Epithelial cell of proximal tubule (primary cell): ENCODE measurements around the gene DMBX1. TPM values are rescaled to one million over a fixed set of nuclear protein-coding genes. Genes with fewer than 3 reads are reported as not detected.

Experiments used
- DNase-seq: peaks from one replicate; pipeline ENCODE4 v3.0.0-alpha.2; 2011; ENCODE audit warnings: low read depth
- H3K4me3 ChIP-seq: 2 replicates; pipeline ENCODE4 v1.5.1; 2011; ENCODE audit warnings: low read depth, mild to moderate bottlenecking, low read length
- CTCF ChIP-seq: conservative IDR thresholded peaks from 2 replicates; pipeline ENCODE4 v1.5.1; 2012; ENCODE audit warnings: low read depth, mild to moderate bottlenecking, low read length
- total RNA-seq: library from RNA; depleted of rRNA; stranded (reverse); fragments of >200 nt; gene quantifications from 2 replicates; pipeline ENCODE4 v1.2.3, GENCODE V29; 2015

Gene DMBX1
- total RNA-seq, 1 donor from 2014 or later, result not detected

- no peak for TF ChIP-seq CTCF
- DNase-seq, result no peak
- no peak overlapping the region for H3K4me3 ChIP-seq
These were observed 36.5 kb downstream of the DMBX1 start for GRCh38 chr1:46526013-46526690.

DNA sequence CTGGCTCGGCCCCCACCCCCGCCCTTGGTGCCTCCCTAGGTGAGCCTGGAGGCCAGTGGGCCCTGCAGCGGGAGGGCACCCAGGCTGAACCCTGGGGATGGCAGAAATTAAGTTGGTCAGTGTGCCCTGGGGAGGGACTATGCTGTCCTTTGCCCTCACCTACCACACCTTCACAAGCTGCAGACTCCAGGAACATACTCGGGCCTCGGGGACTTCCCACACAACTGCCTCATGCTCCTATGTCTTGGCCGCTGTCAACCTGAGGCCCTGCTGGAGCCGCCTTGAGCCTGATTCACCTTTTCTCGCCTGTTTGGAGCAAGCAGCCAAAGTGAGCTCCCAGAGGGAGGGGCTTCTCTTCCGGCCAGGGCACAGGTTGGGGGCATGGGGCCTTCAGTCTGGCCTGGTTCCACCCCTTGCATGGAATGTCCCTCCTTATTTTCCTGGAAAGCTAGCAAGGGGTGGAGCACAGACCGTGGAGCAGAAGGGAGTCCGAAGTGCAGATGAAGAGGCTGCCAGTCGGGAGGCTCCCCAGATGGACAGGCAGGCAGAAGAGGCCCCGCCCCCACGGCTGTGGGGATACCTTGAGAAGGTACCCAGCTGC, 37.2 kb downstream of the DMBX1 start:
- DNase-seq, result no peak
- TF ChIP-seq CTCF, result no peak
- H3K4me3 ChIP-seq, result no peak overlapping the region

DNA sequence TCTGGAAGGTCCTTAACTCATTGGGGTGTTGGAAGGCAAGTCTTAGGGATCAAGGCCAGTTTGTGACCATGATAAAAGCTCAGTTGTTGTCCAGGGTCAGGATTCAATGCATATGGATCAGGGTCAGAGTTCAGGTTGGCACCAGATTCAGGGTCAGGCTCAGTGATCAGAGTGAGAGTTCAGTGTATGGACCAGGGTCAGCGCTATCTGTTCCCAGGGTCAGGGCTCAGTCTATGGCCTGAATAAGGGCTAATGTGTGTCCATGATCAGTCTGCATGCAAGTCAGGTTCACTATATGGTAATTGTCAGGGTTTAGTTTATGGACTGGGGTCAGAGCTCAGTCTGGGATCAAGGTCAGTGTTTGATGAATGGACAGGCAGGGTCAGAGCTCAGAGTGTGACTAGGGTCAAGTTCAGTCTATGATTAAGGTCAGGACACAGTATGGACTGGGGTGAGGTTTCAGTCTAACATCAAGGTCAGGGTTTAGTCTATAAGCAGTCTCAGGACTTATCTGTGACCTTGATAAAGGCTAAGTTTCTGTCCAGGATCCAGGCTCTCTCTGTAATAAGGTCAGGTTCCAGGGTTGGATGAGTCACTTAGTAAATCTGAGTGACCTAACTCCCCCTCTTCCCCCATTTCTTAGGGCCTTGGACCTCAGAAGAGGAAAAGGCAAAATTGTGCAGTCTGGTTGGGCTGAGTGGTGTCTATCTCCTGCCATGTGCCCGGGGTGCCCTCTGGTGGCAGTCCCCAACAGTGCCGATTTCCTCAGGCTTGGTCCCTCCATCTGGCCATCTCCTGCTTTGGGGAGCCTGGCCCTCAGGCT, 38.0 kb downstream of the DMBX1 start:
- TF ChIP-seq CTCF, result peak; percentile 94
- DNase-seq, result no peak
- H3K4me3 ChIP-seq, result no peak overlapping the region

GRCh38 chr1:46528297-46528955, 38.8 kb downstream of the DMBX1 start:
- DNase-seq, result no peak
- TF ChIP-seq CTCF, result peak; percentile 13
- no peak overlapping the region for H3K4me3 ChIP-seq

- DNase-seq, result no peak
- H3K4me3 ChIP-seq, result no peak overlapping the region
- TF ChIP-seq CTCF, result no peak
These were observed 39.5 kb downstream of the DMBX1 start for GRCh38 chr1:46529031-46529630.

DNA sequence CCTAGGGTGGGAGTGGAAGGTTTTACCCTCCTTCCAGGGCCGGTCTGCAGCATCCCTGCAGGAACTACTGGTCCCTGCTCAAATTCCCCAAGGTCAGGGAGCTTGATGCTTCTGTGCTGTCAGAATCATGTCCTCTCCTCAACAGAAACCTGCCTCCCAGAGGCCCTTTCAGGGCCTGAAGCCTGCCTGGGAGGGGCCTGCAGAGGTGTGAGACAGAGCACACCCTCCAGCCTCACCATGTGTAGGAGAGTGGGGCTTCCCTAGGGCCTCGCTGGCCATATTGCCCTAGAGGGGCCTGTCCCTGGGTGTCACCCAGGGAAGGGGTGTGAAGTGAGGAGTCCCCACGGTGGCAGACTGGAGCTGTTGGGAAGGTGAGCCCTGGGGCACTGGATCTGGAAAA, 40.7 kb downstream of the DMBX1 start:
- no peak overlapping the region for H3K4me3 ChIP-seq
- DNase-seq, result no peak
- no peak for TF ChIP-seq CTCF
